ENCODE measurements around the gene TNFRSF6B.

TNFRSF6B gene

DNA sequence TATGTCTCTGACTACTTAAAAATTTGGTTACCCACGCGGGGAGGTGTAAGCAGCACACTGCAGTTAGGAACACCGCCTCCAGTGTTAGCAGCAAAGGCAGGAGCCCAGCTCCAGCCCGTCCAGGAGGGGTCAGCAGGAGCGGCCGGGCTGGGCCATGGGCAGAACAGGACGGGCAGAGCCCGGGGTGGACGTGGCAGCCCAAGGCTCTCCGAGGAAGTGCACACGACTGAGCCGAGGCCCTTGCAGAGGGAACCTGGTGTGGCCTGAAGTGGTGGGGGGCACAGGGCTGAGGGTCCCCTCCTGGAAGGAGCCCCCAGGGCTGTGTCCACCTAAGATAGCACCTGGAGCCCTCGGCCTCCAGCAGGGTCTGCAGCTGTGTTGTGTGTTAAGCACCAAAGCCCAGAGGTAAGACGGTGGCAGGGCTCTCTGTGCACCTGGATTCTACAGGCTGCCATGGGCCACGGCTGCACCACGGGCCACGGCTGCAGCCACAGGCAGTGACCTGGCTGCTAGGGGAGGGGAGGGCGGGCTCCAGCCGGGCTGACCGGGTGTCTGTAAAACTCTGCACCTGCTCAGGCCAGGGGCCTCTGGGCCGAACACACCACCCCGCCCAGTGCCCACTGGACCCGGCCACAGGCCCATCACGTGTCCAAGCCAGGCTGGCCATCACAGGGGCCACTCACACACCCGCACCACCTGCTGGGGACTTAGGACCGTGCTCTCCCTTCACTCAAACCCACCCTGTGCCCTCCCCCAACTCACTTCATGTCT is 49.7 kb downstream of the TNFRSF6B start:
- DNase-seq (ENCODE audit: low read depth): no peak
- H3K4me3 ChIP-seq (ENCODE audit: low read depth, low read length): no peak overlapping the region
- TF ChIP-seq, protein P1, sequence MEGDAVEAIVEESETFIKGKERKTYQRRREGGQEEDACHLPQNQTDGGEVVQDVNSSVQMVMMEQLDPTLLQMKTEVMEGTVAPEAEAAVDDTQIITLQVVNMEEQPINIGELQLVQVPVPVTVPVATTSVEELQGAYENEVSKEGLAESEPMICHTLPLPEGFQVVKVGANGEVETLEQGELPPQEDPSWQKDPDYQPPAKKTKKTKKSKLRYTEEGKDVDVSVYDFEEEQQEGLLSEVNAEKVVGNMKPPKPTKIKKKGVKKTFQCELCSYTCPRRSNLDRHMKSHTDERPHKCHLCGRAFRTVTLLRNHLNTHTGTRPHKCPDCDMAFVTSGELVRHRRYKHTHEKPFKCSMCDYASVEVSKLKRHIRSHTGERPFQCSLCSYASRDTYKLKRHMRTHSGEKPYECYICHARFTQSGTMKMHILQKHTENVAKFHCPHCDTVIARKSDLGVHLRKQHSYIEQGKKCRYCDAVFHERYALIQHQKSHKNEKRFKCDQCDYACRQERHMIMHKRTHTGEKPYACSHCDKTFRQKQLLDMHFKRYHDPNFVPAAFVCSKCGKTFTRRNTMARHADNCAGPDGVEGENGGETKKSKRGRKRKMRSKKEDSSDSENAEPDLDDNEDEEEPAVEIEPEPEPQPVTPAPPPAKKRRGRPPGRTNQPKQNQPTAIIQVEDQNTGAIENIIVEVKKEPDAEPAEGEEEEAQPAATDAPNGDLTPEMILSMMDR (conservative IDR thresholded peaks at IDR 0.05; ENCODE audit: low read depth, low read length): no peak

DNA sequence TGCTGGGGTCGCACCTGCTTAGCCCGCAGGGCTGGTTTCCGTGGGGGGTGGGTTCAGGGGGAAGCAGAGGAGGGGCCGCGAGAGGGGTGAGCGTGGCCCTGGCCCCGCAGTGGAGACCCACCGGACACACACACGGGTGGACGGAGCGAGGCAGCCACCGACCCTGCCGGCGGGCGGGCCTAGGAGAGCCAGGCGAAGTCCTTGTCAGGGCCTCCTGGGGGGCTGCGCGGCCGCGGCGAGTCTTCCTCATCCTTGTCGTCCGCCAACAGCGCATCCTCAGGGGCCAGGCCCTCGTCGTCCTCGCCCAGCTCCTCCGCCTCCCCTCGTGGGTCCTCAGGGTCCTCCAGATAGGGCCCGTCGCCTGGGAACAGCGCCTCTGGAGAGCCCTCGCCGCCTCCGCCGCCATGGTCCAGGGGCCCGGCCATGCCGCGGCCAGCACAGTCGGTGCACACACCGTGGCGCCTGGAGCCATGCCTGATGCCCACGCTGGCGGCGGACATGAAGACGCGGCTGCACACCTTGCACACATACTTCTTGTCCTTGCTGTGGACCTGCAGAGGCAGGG is 50.4 kb downstream of the TNFRSF6B start:
- TF ChIP-seq, protein P1 (conservative IDR thresholded peaks at IDR 0.05; ENCODE audit: low read depth, low read length): no peak
- no peak for DNase-seq (ENCODE audit: low read depth)
- no peak overlapping the region for H3K4me3 ChIP-seq (ENCODE audit: low read depth, low read length)

DNA sequence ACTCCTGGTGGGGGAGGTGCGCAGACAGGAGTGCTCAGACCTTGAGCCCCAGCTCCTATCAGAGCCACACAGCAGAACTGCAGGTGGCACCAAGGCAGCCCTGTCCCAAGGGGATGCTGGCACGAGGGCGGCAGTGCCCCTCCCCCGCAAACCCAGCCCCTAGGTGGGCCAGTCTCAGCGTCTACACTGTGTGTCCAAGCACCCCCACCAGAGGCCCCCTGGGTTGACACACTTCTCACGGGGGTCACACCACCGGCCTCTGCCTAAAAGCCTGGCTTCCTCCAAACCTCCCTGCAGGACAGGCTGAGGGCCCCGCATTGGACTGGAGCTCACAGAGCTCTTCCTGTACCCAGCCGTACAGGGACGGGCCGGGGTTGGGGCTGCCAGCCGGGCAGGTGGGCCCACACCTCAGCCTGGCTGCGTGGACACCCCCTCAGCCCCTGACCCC is 51.2 kb downstream of the TNFRSF6B start:
- no peak overlapping the region for H3K4me3 ChIP-seq (ENCODE audit: low read depth, low read length)
- TF ChIP-seq, protein P1 (conservative IDR thresholded peaks at IDR 0.05; ENCODE audit: low read depth, low read length): no peak
- no peak for DNase-seq (ENCODE audit: low read depth)

Data from choroid plexus epithelial cell (primary cell).